GM21786 (cell line): ENCODE data around the gene TOM1.

Experiments used
- ATAC-seq: cut with Tn5 transposase; IDR thresholded peaks from one replicate; pipeline ENCODE4 v1.9.1; 2021; ENCODE audit not compliant: unreplicated experiment

TOM1 gene

DNA sequence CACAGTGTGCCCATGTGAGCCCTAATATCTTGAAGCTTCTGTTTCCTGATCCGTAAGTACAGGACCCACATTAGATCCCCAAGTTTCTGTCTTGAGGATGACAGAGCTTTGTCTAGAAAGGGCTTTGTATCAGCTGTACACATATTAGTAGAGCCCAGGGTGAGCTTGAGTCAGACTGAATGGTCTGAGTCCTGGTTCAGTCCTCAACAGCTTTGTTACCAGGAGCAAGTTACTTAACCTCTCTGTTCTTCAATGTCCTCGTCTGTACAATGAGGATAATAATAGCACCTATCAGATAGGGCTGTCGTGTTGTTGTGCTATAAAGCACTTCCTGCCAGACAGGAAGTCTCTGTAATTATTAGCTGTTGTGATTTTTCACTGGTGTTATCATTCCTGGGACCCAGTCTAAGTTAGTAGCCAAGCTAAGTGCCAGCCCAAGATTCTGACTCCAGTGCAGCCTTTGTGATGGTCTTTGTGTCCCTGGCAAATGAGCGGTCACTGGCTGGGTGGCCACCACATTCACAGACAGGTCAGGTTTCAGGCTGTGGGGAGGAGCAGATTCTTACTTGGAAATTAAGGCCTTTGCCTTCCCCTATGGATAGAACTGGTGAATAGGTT is 6.8 kb downstream of the TOM1 start:
- ATAC-seq, result no peak

DNA sequence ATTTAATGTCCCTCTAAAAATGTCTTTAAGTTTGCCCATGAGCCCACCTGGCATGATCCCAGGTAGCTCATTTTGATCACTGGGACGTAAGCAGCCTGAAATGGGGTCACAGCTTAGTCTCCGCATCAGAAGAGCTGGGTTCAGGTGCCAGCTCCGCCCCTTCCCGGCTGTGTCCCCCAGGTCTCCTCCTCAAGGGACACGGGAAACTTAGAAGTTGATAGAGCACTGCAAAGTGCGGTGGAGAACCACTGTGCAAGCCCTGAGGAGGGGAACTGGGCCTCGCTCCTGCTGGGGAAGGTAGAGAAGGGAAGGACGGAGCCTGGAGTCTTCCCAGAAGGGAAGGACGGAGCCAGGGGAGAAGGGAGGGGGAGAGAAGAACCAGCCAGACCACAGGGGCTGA is 7.7 kb downstream of the TOM1 start:
- ATAC-seq, result no peak

DNA sequence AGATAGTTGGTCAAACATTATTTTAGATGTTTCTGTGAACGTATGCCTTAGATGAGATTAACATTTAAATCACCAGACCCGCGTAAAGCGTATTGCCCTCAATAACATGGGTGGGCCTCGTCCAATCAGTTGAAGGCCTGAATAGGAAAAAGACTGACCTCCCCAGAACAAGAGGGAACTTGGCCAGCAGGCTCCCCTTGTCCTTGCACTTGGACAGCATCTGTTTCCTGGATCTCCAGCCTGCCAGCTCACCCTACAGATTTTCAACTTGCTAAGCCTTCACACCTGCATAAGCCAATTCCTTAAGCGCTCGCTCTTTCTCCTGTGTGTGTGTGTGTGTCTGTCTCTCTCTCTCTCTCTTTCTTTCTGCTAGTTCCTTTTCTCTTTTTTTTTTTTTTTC is 8.2 kb downstream of the TOM1 start:
- ATAC-seq, result no peak

DNA sequence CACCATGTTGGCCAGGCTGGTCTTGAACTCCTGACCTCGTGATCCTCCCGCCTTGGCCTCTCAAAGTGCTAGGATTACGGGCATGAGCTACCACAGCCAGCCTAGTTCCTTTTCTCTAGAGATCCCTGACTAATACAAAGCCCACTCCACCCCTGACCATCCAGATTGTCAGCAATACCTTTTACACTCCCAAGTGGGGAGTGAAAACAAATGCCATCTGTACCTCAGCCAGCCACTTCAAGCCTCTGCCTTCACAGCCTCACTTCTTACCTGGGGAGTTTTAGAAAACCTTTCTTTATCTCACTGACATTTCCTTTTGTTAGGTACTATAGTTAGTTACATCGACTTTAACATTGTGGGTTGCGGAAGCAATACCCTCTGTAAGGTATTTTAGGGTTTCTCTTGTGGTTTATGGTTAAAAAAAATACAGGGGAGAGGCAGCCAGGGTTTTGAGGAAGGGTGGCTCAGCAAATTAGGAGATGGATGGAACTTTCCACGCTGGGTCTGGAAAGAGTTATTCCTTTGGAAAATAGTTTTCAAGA is 8.9 kb downstream of the TOM1 start:
- ATAC-seq, result peak; percentile 52

DNA sequence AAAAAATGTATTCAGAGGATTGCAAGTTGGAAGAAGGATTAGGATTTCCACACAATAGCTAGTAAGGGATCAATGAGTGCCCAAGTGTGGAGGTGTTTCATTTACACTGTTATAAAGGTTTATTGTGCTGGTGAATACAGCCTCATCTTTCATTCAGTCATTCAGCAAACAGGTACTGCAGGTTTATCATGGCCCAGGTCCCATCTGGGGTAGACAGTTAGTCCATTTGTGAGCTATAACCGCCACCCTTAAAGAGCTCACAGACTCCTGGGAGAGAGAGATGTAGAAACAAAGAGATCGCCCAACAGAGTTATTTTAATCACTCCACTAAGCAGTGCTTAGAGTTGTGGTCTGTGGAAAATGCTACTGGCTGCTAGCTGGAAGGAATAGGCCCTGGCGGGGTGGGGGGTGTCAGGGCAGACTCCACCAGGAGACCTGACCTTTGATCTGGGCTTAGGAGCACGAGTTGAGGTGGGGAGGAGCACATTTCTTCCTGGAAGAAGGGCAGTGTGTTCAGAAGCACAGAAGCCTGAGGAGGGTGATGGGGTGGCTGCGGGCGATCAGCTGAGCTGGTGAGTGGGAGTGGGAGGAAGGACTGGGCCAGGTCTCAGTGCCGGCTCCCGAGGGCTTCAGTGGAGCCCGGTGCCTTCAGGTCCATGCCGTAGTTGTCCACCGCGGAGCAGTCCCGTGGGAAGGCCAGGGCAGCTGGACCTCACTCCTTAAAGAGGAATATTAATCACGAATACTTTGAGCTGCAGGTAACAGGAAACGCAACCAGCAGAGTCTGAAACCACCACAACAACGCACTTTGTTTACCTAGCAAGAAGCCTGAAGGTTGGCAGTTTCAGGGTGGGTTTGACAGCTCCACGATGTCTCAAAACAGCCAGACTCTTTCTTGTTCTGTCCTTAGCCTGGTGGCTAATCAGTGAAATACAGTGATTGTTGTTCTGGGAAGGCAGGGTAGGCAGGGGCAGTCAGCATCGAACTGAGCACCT is 11.2 kb downstream of the TOM1 start:
- ATAC-seq, result no peak

DNA sequence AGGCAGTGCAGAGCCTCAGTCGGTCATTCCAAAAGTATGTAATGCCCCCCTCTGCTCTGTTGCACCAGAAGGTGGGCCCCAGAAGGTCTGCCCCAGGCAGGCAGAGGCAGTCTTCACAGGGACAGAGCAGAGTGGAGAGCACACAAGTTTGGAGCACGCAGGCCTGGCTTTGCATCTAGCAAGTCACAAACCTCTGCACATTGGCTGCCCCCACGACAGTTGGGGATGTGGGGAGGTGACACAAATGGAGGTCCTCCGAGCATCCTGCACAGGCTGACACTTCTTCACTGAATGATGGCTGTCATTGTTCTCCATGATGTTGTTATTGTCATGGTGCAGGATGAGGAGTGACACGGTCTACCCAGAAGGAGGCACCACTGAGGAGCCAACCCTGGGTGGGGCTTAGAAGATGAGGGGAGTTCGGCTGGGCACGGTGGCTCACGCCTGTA is 11.9 kb downstream of the TOM1 start:
- ATAC-seq, result no peak

DNA sequence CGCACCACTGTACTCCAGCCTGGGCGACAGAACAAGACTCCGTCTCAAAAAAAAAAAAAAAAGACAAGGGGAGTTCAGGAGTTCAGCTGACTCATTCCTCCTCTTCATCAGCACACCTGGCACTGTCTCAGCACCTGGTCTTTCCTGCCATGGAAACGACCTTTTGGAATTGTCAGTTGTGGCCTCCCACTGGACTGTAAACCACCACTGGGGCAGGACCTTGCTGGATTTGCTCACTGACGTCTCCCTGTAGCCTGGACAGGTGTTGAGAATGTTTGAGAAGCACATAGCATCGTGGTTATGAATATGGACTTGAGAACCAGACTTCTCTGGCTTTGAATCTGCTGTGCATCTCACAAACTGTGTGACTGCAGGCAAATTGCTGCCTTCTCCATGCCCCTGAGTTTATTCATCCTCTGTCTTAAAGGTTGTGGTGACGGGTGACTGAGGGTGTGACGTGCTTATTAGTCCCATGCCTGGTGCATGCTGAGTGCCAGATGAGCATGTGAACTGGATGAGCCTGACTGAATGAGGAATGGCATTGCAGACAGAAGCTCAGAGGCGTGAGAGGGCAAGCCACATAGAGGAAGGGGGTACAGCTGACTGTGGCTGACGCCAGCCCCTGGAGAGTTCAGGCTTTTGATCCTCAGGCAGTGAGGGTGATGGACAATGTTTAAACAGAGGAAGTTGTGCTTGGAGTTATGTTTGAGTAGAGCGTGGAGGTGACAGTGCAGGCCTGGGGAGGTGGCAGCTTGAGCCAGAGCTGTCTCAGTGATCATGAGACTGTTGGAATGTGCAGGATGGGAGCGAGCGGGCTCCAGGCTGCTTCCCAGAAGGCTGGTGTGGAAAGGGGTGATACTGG is 12.7 kb downstream of the TOM1 start:
- ATAC-seq, result no peak

DNA sequence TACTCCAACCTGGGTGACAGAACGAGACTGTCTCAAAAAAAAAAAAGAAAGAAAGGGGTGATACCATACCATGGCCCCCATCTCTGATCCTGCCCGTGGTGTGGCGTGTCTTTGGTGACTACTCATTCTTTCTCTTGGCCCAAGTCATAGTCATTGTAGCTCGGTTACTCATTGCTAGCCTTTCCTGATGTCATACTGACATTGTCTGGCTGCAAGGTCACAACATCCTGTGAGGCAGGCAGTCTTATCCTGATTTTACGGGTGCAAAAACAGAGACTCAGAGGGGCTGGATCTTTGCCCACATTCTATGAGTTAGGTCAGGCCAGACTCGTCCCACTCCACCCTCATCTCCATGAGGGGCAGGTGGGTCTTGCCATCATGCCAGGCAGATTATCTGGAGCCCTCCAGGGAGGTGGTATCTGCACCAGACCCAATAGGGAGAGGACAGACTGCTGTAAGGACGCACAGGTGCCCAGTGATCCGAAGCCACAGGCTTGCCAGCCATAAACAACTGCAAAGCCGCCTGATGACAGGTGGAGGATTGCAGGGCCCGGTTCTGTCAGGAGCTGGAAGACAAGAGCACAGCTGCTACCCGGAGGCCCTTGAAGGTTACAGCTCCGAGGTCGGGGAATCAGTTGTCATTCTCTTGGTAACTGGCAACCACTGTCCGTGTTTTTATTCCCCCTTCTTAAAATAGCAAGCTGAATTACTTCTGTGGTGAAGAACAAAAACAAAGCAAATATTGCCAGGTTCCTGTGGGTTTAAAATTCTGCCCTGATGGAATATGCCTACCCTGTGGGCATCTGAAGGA is 13.8 kb downstream of the TOM1 start:
- no peak for ATAC-seq

DNA sequence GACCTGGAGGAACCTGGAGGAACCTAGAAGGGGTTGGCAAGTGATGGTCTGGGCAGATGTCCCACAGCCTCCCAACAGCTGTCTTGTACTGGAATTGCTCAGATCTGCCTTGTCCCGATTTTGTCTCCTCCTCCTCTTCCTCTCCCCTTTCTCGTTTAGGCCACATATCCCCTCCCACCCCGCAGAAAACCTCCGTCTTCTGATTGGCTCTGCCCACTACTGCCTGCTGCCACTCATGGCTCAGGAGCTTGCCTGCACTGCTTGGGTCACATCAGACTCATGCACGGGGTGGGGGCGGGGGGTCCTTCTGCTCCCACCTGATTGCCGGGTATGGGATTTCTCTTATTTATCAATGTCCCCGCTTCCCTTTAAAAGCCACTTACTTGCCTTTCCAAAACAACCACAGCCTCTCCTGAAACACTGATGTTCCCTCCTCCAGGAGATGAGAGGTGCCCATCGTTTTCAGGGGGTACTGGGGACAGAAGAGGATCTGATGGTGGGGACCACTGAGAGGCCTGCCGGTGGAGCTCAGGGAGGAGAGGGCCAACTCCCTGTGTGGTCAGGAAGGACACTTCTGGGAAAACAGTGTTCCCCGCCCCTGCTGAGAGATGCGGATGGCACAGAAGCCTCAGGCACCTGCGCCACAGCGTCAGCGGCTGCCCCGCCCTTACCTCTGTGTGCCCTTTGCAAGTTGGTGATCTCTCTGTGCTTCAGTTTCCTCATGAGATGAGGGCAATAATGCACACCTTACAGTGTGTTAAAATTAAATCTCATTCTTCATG is 14.7 kb downstream of the TOM1 start:
- ATAC-seq, result no peak

DNA sequence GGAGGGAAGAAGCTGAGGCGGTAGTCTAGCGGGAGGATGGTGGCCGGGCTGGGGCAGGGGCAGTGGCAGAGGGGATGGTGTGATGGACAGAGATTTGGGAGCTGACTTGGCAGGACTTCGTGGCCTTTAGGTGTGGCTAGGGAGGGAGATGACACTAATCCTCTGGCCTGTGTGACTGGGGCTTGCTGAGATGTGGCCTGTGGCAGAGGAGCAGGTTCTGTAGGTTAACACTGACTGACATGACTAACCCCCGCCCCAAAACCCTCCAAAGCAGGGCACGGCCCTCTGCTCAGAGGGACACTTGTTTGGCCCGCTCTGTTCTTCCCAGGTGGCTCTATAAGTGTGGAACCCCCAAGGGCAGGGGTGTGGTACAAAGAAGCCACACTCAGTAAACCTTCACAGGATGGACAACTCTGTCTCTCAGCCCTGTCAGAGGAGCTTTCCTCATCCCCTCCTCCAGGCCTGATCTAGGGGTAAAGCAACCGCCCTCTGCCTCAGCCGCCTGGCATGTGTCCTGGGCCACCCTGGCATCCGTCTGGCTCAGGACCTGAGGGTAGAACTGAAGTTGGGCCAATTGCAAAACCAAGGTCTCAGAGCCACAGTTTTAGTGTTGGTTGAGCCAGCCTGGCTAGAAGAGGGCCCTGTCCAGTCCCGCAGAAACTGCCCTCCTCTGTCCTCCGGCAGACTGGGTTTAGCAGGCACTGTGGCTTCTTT is 15.6 kb downstream of the TOM1 start:
- no peak for ATAC-seq

DNA sequence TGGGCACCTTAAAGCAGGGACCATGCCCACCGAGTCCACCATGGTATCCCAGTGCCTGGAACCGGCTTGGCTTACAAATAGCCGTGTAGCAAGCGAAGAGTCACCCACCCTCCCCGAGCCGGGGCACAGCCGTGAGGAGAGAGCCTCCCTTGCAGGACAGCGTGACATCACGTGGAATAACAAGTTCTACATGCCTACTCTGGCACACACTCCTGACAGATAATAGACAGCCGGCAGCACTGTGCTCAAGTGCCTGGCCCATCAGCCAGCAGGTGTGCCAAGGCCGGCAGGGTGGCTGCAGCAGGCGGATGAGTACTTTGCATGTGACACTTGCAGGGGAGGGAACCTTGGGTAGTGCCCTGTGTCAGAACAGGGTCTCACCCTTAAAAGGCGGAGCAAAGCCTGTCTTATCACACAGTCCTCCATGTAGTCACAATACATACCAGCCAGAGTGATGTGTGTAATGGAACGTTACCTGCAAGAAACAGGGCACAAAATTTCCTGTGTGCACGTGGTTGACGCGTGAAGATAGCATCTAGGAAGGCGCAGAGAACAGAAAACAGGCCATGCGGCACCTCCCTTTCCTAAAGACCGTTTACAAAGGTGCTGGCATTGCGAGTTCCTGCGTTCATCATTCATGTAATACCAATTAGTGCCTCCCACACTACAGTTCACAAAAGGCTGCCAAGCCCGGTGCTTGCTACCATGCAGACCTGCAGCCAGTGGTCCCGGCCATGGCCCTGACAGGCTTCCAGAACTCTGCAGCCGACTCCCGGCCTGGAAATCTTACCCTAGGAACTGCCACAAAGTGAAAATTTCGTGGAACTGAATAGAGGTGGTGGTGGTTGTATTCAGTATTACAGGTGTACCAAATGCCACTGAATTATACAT is 16.4 kb downstream of the TOM1 start:
- no peak for ATAC-seq

DNA sequence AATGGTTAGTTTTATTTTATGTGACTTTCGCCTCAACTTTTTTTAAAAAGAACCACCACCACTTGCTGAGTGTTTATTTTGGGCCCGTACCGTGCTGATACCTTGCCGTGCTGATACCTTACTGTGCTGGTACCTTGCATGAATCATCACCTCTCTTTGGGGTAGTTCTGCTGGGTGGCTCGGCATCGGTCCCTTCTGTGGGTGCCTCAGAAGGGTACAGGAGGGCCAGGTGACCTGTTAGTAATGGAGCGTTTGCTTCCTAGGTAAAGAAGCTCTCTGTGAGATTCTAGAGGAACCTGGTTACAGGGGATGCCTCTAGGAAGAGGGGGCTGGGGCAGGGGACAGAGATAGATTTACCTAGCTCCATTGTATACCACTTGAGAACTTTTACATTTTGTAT is 17.1 kb downstream of the TOM1 start:
- no peak for ATAC-seq

DNA sequence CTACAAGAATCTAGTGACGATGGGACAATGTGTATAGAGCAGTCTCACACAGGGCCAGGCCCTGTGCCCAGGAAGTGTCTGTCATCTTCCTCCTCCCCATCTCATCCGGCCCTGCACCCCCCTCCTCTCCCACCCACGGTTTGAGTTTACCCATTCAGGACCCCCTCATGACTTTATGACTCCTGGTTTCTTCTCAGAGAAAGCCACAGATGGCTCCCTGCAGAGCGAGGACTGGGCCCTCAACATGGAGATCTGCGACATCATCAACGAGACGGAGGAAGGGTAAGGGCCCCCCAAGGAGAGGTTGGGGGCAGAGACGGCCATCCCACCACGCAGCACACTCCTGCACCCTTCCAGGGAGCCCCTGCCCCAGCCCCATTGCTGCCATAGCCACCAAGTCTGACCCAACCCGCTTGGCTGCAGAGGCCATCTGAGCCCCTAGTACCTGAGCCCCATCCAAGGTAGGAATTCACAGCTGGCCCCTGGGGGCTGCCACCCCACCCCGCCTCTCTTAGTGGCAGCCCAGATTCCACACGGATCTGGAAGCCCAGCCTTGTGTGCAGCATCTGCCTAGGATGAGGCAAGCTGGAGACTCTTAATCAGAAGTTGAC is 18.1 kb downstream of the TOM1 start:
- ATAC-seq, result no peak

DNA sequence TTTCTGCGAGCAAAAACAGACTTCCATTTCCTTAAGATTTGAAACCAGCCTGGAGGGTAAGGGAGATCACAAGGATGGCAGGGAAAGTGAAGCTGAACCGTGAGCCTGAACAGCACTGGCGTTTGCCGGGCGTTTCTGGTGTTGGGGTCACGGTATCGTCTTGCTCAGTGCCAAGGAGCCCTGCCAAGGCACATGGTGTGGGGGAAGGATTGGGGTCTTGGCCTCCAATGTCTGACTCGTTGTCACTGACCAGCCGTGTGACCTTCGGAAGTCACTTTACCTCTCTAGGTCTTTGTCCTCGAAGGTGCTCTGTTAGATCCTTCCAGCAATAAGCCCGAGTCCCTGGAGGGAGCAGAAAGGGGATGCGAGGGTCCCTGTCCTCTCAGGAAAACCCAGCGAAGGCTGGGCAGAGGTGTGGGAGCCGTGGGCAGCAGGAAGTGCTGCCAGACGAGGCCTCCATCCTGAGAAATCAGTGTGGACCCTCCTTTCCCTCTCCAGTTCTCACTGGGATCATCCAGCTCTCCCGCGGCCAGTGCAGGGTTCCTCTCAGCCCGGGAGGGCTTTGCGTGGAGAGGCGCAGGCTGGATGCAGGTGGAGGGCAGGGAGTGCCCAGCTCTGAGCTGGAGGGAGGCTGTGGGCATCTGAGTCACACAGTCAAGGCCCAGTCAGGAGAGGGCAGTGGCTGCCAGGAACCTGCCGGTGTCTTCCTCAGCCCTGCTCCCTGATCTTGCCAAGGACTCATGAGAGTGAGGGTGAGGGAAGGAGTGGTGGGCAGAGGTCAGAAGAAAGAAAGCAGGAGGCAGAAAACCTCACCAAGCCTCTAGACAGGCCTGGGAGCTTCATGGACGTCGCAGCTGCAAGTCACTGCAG is 18.9 kb downstream of the TOM1 start:
- no peak for ATAC-seq

DNA sequence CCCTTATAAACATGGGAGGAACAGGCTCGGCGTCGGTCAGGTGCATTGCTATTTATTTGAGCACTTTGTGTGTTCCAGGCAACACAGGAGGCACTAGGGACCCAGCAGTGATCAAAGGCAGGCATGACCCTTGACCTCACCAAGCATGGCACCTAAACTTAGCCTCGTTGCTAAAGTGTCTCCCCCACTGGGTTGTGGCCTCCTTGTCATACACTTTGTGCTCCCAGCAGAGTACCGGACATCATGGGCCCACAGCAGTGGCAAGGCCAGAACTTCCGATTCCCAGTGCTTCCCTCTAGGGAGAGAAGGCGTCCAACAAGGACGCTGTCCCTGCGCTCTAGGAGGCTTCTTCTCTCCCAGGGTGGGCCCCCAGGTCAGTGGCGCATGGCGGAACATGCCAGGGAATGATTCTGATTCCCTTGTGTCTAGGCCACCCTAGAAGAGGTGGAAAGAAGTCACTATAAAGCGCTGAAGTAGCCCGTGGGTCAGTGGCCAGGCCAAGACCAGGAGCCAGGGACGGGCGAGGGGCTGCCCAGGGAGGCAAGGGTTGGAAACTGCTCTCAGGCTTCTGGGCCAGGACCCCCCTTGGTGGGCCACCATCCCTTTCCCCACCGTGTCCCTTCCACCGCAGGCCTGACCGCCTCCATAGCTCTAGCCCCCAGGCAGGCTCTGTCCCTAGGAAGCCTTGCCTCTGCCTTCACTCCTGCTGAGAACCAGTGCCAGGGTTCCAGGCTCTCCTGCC is 19.7 kb downstream of the TOM1 start:
- ATAC-seq, result no peak

DNA sequence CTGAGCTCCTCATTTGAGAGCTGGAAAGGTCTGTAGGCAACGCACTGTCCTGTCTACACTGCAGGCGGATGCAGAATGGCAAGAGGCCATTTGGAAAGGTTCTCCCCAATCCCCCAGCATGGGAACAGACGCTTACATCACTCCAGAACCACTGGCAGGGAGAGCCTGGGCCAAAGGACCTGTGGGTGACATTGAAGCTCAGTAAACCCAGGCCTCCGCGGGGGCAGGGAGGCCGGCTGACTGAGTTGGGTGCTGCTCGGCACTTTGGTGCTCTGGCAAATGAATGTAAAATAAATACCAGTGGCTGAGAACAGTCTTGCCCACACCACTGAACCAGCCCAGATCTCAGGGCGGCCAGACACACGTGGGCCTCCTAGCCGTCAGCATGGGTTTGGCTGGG is 22.4 kb downstream of the TOM1 start:
- no peak for ATAC-seq
